ENCODE results near the gene DNAH17.

DNAH17 gene

DNA sequence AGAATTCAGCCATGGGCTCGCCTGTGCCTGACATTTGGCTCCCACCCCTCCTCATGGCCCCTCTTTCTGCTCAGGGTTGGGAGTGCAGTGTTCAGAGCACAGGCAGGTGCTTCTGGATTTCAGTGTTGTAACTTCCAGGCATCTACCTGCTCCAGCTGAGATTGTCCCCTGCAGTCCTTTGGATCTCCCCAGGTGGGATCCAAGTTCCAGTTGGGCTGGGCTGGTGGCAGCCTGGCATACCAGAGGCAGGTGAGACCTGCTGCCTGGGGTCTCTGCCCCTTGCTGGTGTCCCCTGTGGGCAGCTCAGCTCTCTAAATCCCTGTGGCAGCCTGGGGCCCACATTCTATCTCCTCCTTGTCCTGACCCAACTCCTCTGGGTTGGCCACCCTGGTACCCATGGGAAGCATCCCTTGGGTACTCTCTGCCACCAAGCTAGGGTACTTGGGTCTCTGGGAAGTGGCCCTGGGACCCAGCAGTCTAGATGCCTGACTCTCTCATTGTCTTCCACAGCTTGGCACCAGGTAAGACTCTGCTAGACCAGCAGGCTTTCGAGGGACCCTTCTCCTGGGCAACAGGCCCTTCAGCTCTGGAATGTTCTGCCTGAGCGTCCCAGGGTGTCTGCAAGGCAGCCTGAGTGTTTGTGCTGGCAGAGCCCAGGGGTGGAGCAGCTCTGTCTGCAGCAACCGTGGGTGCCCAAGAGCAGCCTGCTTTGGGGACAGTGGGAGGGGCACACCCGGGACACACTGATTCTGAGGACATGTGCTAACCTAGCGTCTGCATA, 42.5 kb downstream of the DNAH17 start (continued):
- TF ChIP-seq, protein P1, sequence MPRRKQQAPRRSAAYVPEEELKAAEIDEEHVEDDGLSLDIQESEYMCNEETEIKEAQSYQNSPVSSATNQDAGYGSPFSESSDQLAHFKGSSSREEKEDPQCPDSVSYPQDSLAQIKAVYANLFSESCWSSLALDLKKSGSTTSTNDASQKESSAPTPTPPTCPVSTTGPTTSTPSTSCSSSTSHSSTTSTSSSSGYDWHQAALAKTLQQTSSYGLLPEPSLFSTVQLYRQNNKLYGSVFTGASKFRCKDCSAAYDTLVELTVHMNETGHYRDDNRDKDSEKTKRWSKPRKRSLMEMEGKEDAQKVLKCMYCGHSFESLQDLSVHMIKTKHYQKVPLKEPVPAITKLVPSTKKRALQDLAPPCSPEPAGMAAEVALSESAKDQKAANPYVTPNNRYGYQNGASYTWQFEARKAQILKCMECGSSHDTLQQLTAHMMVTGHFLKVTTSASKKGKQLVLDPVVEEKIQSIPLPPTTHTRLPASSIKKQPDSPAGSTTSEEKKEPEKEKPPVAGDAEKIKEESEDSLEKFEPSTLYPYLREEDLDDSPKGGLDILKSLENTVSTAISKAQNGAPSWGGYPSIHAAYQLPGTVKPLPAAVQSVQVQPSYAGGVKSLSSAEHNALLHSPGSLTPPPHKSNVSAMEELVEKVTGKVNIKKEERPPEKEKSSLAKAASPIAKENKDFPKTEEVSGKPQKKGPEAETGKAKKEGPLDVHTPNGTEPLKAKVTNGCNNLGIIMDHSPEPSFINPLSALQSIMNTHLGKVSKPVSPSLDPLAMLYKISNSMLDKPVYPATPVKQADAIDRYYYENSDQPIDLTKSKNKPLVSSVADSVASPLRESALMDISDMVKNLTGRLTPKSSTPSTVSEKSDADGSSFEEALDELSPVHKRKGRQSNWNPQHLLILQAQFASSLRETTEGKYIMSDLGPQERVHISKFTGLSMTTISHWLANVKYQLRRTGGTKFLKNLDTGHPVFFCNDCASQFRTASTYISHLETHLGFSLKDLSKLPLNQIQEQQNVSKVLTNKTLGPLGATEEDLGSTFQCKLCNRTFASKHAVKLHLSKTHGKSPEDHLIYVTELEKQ (tag by site-specific recombination; IDR thresholded peaks at IDR 0.05; ENCODE audit: borderline replicate concordance) = no peak
- TF ChIP-seq TCF7L2 (IDR thresholded peaks at IDR 0.05; ENCODE audit: borderline replicate concordance, low read depth, low read length) (no peak), GLI4 (tag by site-specific recombination; IDR thresholded peaks at IDR 0.05) (no peak)

DNA sequence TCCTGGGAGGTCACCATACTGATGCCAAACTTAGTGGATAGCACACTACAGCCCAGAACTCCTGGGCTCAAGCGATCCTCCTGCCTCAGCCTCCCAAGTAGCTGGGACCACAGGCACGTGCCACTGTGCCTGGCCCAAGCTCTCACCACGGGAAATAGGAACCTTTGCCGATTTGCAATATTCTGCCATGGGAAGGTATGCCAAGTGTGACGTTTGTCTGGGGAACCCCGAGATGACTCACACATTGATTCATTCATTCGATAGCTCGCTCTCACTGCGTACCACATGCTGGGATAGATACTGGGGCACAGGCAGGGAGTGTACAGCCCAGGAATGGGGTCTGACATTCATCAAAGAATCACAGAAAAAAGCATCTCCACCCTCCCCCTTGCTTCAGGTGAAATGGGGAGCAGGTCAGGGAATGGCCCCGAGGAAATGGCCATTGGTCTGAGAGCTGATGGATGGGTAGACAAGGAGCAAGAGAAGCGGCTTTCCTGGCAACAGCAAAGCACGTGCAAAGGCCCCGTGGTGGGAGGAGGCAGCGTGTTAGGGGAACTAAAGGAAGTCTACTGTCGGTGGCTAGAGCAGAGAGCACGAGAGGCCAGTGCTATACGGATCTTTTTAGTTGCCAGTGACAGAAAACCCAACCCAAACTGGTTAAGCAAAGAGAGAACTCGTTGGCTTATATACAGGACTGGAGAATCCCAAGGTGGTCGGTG, 44.1 kb downstream of the DNAH17 start:
- ChIA-PET CTCF (interaction anchor here (0.9 kb wide), 1 partner anchor 35 kb away, joined by 4 read pairs; no protein-coding TSS in a partner anchor), POLR2A (no interaction called here)
- TF ChIP-seq ZNF623 (tag by site-specific recombination; IDR thresholded peaks at IDR 0.05) (peak; percentile 99), ZNF184 (tag by site-specific recombination; IDR thresholded peaks at IDR 0.05) (no peak)
- Histone ChIP-seq H3K4me1 (ENCODE audit: control insufficient read depth, insufficient read depth, low read length) (peaks cover 11% of the 10 kb centered on the region), H3K9me3 (ENCODE audit: control insufficient read depth, insufficient read depth, low read depth, low read length) (no peaks in the 10 kb centered on the region), H3K36me3 (ENCODE audit: control insufficient read depth in 2 of 2, insufficient read depth in 1 of 2, low read length in 2 of 2) (no peaks in the 10 kb centered on the region), H3K27ac (ENCODE audit: extremely low read depth, low read depth, low read length) (no peak overlapping the region), H3K4me3 (ENCODE audit: low read depth, low read length) (no peak overlapping the region)

DNA sequence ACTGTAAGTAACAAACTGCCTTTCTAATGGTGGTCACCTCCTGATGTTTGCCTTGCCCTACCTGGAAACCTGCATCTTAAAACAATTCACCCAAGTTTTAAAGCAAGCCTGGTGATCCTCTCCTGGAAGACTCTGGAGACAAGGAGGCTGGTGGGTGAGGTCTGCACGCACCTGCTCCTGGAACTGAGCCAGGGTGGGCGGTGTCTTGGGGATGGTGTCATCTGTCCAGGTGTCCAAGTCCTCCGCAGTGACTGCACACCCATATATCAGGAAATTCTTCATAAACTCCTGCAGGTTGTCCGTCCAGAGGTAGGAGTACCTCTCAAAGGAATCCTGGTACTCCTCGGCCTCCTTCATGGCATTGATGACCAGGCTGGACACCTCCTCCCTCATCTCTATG, 44.9 kb downstream of the DNAH17 start:
- no peaks in the 10 kb centered on the region for H3K36me3 ChIP-seq (ENCODE audit: control insufficient read depth in 2 of 2, insufficient read depth in 1 of 2, low read length in 2 of 2)
- ChIA-PET POLR2A (no interaction called here), CTCF (no interaction called here)
- no peaks in the 10 kb centered on the region for H3K9me3 ChIP-seq (ENCODE audit: control insufficient read depth, insufficient read depth, low read depth, low read length)
- no peak for TF ChIP-seq SCRT1 (tag by site-specific recombination; IDR thresholded peaks at IDR 0.05; ENCODE audit: borderline replicate concordance)
- peak; percentile 37; the same call in 1 of the 2 replicates for TF ChIP-seq ZNF266 (tag by site-specific recombination; IDR thresholded peaks at IDR 0.05; ENCODE audit: low read depth)
- no peak for TF ChIP-seq RBAK (tag by site-specific recombination; IDR thresholded peaks at IDR 0.05)
- H3K4me1 ChIP-seq (ENCODE audit: control insufficient read depth, insufficient read depth, low read length) = peaks cover 11% of the 10 kb centered on the region
- no peak overlapping the region for H3K27ac ChIP-seq (ENCODE audit: extremely low read depth, low read depth, low read length)
- H3K4me3 ChIP-seq (ENCODE audit: low read depth, low read length) = no peak overlapping the region

DNA sequence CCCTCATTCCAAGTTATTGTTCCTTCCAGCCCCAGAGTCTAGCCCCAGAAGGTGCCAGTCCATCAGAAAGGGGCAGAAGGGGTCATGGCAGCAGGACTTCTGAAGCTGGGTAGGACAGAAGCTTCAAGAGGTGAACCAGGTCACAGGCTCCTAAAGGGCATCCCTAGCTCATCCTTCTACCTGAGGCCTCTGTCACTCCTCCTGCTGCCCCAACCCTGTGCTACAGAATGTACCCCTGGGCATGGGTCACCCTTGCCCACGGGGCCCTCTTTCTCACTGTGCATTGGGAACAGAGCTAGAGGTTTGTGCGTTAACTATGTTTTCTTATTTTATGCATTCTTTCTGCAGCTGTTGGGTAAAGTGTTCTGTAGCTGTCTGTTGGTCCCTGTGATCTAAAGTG, 46.5 kb downstream of the DNAH17 start:
- CTCF ChIA-PET = interaction anchor here (0.7 kb wide), 1 partner anchor 11 kb away, joined by 3 read pairs; no protein-coding TSS in a partner anchor
- Histone ChIP-seq H3K36me3 (ENCODE audit: control insufficient read depth in 2 of 2, insufficient read depth in 1 of 2, low read length in 2 of 2) (no peaks in the 10 kb centered on the region), H3K4me3 (ENCODE audit: low read depth, low read length) (no peak overlapping the region), H3K9me3 (ENCODE audit: control insufficient read depth, insufficient read depth, low read depth, low read length) (no peaks in the 10 kb centered on the region), H3K27ac (ENCODE audit: extremely low read depth, low read depth, low read length) (no peak overlapping the region), H3K4me1 (ENCODE audit: control insufficient read depth, insufficient read depth, low read length) (peaks cover 9% of the 10 kb centered on the region)
- TF ChIP-seq ZNF24 (tag by site-specific recombination; IDR thresholded peaks at IDR 0.05) = no peak
- TF ChIP-seq ZNF302 (tag by site-specific recombination; IDR thresholded peaks at IDR 0.05; ENCODE audit: low read depth) = no peak
- TF ChIP-seq ZNF670 (tag by site-specific recombination; IDR thresholded peaks at IDR 0.05; ENCODE audit: low read depth) = no peak
- no peak for TF ChIP-seq ZNF311 (tag by site-specific recombination; IDR thresholded peaks at IDR 0.05; ENCODE audit: borderline replicate concordance)
- TF ChIP-seq, protein P2, sequence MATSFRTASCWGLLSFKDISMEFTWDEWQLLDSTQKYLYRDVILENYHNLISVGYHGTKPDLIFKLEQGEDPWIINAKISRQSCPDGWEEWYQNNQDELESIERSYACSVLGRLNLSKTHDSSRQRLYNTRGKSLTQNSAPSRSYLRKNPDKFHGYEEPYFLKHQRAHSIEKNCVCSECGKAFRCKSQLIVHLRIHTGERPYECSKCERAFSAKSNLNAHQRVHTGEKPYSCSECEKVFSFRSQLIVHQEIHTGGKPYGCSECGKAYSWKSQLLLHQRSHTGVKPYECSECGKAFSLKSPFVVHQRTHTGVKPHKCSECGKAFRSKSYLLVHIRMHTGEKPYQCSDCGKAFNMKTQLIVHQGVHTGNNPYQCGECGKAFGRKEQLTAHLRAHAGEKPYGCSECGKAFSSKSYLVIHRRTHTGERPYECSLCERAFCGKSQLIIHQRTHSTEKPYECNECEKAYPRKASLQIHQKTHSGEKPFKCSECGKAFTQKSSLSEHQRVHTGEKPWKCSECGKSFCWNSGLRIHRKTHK (tag by site-specific recombination; IDR thresholded peaks at IDR 0.05) = no peak
- TF ChIP-seq ZNF184 (tag by site-specific recombination; IDR thresholded peaks at IDR 0.05) = no peak
- TF ChIP-seq ZNF211 (tag by site-specific recombination; IDR thresholded peaks at IDR 0.05; ENCODE audit: low read depth) = no peak
- no peak for TF ChIP-seq ZNF223 (tag by site-specific recombination; IDR thresholded peaks at IDR 0.05)
- POLR2A ChIA-PET = no interaction called here

All from HEK293 (cell line).